NCI-H82 treated with DMSO at 0.1 percent for 48 hours (cell line): ENCODE data around the gene OR2W3.
A peak's percentile ranks its signal among the peaks of the same experiment; 100 is the strongest.

ENCODE experiments used
- DNase-seq: peaks from one replicate; lab custom pipeline; 2025; ENCODE audit not compliant: unreplicated experiment; lab: John Stamatoyannopoulos, UW

Gene OR2W3

DNA sequence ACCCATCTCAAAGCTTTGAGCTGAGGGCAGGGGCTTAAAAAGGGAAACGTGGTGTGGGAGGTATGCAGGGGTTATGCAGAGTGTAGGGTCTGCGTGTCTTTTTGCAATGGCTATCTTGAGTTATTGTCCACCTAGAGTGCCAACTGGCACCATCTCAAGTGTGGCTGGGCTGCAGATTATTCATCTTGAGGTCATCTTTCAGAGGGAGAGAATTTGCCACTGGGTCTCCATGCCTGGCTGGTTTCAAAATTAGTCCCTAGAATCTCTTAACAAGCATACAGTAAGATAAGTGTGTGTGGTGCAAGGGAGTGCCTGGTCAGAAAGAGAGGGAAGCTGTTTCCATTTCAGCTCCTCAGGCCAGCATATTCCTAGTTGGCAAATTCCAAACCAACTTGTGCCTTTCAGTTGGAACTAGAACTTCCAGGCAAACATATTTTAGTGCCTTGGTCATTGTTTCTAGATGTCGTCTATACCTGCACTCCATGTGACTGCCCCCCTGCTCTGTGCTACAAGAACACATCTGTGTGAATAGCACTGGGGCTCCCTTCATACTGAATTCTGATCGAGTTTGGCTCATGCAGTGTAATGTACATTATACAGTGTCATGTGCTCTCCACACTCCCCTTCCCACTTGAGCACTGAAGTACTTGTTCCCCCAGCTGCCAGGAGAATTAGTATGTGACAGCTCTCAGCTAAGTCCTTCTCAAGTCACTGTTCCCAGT is 19.7 kb downstream of the OR2W3 start:
- DNase-seq = no peak

DNA sequence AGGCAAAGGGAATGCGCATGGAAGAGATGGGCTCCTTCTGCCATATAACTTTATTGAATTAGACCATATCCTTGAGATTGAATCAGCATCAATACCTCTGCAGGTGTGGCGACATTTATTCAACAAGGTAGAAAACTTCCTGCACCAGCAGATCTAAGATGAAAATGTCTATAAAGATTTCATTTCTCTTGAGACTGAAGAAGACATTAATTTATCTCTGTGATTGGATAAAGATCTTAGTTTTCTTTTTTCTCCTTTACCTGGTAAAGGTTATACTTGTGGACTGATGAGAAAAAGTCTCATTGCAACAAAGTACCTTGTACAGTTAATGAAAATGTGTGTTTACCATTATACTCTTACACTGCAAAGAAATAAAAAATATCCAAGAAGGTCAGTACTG is 24.6 kb downstream of the OR2W3 start, which contains the start of gene OR2T8:
Gene OR2T8 (plus strand): TSS at position 301 of the 400 bp plus-strand sequence. CDS start 766 bp downstream, outside the sequence.
- DNase-seq = no peak

DNA sequence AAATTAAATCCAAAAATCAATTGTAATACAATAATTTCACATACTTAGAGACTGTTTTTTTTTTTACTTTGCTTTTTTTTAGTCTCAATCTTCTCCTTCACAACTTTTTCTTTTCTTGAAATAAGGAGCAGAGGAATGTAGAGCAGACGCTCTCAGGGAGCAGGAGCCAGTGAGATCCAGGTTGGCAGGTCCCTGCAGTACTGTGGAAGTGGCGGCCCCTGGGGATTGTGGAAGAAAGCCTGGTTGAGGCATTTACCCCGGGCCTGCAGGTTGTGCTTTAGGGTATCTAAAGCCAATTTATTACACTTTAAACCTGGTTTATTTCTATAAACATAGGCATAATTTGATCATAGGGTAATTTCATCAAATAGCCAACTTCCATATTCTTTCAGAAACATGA is 28.6 kb downstream of the OR2W3 start:
- no peak for DNase-seq

DNA sequence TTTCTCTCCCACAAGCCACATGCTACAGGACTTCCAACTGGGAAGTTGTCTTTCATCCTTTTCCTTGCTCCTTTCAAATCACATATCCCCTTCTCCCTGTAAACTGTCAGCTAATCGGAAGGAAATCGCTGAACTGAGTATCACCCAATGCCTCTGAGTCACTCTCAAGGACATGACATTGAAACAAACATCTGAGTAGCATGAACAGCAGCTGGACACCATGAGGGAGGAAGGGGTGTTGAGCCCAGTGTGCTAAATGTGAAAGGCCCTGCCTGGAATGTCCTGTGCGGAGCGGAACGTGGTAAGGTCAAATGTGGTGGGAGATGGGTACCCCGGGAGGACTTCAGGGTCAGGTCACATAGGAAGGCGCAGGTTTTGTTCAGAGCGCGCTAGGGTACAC is 29.5 kb downstream of the OR2W3 start, which contains the start of gene OR2AJ1:
Gene OR2AJ1 (plus strand): TSS at position 22 of the 400 bp plus-strand sequence. CDS start 8,880 bp downstream, outside the sequence.
- no peak for DNase-seq

DNA sequence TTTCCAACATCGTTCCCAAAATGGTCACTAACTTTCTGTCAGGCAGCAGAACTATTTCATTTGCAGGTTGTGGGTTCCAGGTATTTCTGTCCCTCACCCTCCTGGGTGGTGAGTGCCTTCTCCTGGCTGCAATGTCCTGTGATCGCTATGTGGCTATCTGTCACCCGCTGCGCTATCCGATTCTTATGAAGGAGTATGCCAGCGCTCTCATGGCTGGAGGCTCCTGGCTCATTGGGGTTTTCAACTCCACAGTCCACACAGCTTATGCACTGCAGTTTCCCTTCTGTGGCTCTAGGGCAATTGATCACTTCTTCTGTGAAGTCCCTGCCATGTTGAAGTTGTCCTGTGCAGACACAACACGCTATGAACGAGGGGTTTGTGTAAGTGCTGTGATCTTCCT is 38.6 kb downstream of the OR2W3 start:
- no peak for DNase-seq

DNA sequence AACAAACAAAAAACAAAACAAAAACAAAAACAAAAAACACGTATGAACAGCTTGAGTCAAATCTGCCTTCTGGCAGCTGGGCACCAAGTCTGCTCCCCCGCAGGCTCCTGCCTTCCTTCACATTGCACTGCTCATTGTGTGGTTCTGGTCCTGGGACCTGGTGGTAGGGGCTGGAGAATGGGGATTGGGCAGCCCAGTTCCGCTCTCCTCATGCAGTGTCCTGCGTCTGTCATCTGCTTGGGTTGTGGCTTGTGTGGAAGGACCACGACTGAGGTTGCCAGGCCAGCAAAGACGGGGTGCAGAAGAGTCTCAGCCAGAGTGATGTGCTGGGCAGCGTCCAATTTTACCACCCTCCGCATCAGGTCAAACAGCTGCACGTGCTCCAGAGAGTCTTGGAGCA is 40.4 kb downstream of the OR2W3 start:
- DNase-seq = no peak

DNA sequence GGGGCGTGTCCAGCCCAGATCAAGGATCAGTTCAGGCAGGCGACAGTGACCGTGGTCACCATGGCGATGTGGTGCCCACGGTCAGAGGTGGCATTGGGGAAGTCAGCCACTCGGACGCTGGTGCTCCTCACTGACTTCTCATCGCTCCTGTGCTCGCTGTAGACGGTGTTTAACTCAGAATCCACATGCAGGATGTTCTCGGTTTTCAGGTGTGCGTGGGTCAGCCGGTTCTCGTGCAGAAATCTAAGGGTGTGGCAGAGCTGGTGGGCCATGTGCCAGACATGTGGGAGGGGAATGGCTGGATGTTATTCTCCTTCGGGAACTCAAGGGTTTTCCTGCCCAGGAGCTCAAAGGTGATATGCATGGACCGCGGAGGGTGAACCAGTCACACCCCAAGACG is 41.0 kb downstream of the OR2W3 start:
- DNase-seq = no peak

DNA sequence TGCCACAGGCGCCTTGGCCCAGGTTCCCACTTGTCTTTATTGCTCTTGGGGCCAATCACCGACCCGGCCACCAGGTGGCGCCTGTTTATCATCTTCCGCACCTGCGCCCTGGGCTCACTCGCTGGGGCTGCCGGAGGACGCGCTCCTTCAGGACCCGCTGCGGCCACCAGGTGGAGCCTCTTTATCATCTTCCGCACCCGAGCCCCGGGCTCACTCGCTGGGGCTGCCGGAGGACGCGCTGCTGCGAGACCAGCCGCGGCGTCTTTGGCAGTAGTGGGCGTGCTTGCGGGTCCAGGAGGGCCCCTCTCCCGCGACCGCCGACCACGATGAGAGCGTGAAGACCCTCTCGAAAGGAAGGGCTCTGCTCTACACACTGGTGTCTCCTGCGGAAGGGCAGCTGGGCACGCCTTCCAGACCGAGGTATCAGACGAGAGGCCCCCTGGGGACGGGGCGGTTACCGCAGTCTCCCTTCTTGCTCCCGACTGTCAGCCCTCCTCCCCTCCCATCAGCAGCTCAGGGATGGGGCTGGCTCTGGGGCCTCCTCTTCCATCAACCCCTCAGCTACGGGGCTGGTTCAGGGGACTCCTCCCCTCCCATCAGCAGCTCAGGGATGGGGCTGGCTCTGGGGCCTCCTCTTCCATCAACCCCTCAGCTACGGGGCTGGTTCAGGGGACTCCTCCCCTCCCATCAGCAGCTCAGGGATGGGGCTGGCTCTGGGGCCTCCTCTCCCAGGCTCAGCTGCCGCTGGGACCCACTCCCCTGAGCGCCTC is 41.8 kb downstream of the OR2W3 start:
- peak; percentile 31 for DNase-seq

DNA sequence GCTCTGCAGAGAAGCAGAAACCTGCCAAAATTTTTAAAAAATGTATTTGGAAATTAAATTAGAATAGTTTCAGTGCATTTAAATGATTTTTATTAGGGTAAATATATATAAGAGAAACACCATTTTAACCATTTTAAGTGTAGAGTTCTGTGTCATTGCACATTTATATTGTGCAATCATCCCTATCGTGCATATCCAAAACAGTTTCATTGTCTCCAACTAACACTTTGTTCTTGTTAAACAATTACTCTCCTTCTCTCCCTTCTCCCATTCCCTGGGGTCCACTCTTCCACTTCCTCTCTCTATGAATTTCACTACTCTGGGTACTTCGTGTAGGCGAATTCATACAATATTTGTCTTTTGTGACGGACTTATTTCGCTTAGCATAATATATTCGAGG is 47.2 kb downstream of the OR2W3 start:
- no peak for DNase-seq
